ENCODE measurements around the gene AUP1. TPM values are rescaled to one million over a fixed set of nuclear protein-coding genes. Genes with fewer than 3 reads are reported as not detected.

AUP1 gene
- total RNA-seq, 4 donors from 2014 or later, result 96.9 to 109 (median 102) TPM

DNA sequence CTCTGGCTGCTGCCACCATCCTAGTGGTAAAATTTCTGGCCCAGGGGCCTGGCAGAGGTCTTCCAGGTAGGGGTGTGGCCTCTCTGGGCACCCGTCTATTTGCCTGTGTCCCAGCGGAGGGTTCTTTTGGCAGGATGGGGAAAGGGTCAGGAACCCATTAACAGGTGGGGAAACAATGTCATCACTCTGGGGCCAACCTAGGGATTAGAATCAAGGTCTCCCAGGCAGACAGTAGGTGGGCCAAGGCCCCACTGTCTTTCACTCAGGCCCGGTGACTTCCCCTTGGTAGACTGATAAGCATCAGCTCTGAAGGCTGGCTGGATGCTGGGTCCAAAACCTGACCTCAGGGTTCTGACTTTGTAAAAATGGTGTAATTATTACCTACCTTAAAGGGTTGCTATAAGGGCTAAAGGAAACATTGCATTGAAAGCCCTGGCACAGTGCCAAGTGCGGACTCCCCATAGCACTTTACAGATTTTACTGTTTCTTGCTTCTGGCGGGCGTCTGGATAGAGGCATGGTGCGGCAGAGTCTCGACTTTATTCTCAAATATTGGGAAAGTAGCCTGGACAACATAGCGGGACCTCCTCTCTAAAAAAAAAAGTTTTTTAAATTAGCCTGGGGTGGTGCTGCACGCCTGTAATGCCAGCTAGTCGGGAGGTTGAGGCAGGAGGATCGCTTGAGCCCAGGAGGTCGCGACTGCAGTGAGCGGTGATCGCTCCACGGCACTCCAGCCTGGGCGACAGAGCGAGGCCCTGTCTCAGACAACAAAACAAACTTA, 32.3 kb downstream of the AUP1 start:
- no peak for TF ChIP-seq CTCF (IDR thresholded peaks at IDR 0.05; ENCODE audit: low read depth)

- no peak for TF ChIP-seq CTCF (IDR thresholded peaks at IDR 0.05; ENCODE audit: low read depth)
These were observed 34.1 kb downstream of the AUP1 start for GRCh38 chr2:74495440-74495839.

- no peak for TF ChIP-seq CTCF (IDR thresholded peaks at IDR 0.05; ENCODE audit: low read depth)
These were observed 36.0 kb downstream of the AUP1 start for GRCh38 chr2:74493546-74493945.

DNA sequence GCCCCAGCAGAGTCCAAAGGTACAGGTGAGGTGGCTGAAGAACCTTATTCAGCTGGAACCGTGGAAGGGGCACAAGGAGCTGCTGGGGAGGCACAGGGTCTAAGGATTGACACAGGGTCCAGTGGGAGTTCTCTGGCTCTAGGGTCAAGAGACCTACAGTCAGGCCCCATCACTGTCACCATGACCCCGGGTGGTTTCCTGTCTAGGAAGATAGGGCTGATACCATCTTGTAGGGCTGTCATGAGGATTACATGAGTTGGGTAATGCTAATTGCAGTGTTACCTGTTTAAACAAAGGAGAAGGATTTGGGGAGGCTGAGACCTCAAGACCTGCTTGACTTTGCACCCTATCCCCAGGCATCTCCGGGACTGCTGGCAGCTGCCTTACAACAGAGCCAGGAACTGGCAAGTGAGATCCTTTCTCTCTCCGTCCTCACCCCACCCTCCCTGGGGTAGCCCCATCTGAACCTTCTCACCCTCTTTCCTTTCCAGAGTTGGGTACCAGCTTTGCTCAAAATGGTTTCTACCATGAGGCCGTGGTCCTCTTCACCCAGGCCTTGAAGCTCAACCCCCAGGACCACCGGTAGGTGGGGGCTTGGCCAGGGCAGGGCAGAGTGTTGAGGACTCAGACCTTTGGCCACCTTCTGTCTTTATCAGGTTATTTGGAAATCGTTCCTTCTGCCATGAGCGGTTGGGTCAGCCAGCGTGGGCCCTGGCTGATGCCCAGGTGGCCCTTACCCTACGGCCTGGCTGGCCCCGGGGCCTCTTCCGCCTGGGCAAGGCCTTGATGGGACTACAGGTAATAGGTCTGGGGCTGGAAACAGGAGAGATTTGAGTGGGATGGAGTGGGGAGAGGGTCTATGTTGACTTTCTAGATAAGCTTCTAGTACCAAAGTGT, 37.6 kb downstream of the AUP1 start:
- no peak for TF ChIP-seq CTCF (IDR thresholded peaks at IDR 0.05; ENCODE audit: low read depth)

DNA sequence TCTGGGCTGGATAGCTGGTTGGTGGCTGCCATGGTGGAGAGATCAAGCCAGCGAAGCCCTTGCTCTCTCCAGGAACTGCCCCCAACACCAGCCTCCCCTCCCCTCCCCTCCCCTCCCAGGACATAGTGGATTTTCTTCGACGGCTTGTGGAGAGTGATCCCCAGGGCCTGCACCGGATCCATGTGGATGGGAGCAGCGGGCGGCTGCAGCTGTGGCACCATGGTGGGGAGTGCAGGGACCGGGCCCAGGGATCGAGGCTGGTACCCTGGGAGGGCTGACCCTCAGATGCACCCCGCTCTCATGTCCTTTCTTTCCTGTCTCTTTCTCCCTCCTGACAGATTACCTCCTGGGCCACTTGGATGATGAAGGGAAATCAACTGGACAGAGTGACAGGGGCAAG, 39.6 kb downstream of the AUP1 start:
- TF ChIP-seq CTCF (IDR thresholded peaks at IDR 0.05; ENCODE audit: low read depth), result no peak

- no peak for TF ChIP-seq CTCF (IDR thresholded peaks at IDR 0.05; ENCODE audit: low read depth)
These were observed 40.6 kb downstream of the AUP1 start for GRCh38 chr2:74488643-74489481.
